ENCODE data around the gene NR2C2AP. TPM values are rescaled to one million over a fixed set of nuclear protein-coding genes. Genes with fewer than 3 reads are reported as not detected.
"Not testable (repeated sequence)": the region's sequence is repeated elsewhere in the genome, so short reads cannot be mapped to it uniquely, and the experiment has no call there.

NR2C2AP gene
- polyA plus RNA-seq, 1 experiment: 12.1 TPM

GRCh38 chr19:19223636-19224035 is 20.4 kb upstream of the NR2C2AP start:
- no peaks in the 10 kb centered on the region for H3K36me3 ChIP-seq (ENCODE audit: control insufficient read depth, insufficient read depth, low read length)
- CTCF ChIA-PET: interaction anchor here (0.9 to 2.6 kb wide), 3 partner anchors 10 to 18 kb away, joined by 3 to 14 read pairs (median 3); no protein-coding TSS in a partner anchor
- no peak overlapping the region for H3K4me3 ChIP-seq (ENCODE audit: low read depth, low read length)
- no peak for TF ChIP-seq CTCF (IDR thresholded peaks at IDR 0.05; ENCODE audit: insufficient read depth, low read depth, low read length)
- POLR2A ChIA-PET: no interaction called here
- H3K27me3 ChIP-seq (ENCODE audit: control insufficient read depth, insufficient read depth, low read length): peaks cover 7% of the 10 kb centered on the region
- DNase-seq (ENCODE audit: low read depth): no peak

GRCh38 chr19:19223060-19223459 is 19.8 kb upstream of the NR2C2AP start:
- TF ChIP-seq CTCF (IDR thresholded peaks at IDR 0.05; ENCODE audit: insufficient read depth, low read depth, low read length): no peak
- H3K27me3 ChIP-seq (ENCODE audit: control insufficient read depth, insufficient read depth, low read length): peaks cover 5% of the 10 kb centered on the region
- DNase-seq (ENCODE audit: low read depth): no peak
- ChIA-PET POLR2A (no interaction called here), CTCF (no interaction called here)
- H3K4me3 ChIP-seq (ENCODE audit: low read depth, low read length): no peak overlapping the region
- no peaks in the 10 kb centered on the region for H3K36me3 ChIP-seq (ENCODE audit: control insufficient read depth, insufficient read depth, low read length)

GRCh38 chr19:19221000-19221399 is 17.8 kb upstream of the NR2C2AP start:
- POLR2A ChIA-PET; H3K4me3 ChIP-seq (ENCODE audit: low read depth, low read length); DNase-seq (ENCODE audit: low read depth); H3K36me3 ChIP-seq (ENCODE audit: control insufficient read depth, insufficient read depth, low read length); H3K27me3 ChIP-seq (ENCODE audit: control insufficient read depth, insufficient read depth, low read length); CTCF ChIA-PET: not testable (repeated sequence)

GRCh38 chr19:19218911-19219310 is 15.7 kb upstream of the NR2C2AP start:
- no peak for DNase-seq (ENCODE audit: low read depth)
- H3K27me3 ChIP-seq (ENCODE audit: control insufficient read depth, insufficient read depth, low read length): peaks cover 1% of the 10 kb centered on the region
- H3K36me3 ChIP-seq (ENCODE audit: control insufficient read depth, insufficient read depth, low read length): no peaks in the 10 kb centered on the region
- H3K4me3 ChIP-seq (ENCODE audit: low read depth, low read length): no peak overlapping the region
- CTCF ChIA-PET: no interaction called here
- TF ChIP-seq CTCF (IDR thresholded peaks at IDR 0.05; ENCODE audit: insufficient read depth, low read depth, low read length): no peak
- POLR2A ChIA-PET: no interaction called here

- peaks cover 7% of the 10 kb centered on the region for H3K27me3 ChIP-seq (ENCODE audit: control insufficient read depth, insufficient read depth, low read length)
- H3K36me3 ChIP-seq (ENCODE audit: control insufficient read depth, insufficient read depth, low read length): no peaks in the 10 kb centered on the region
- DNase-seq (ENCODE audit: low read depth): no peak
- ChIA-PET CTCF (no interaction called here), POLR2A (no interaction called here)
- TF ChIP-seq CTCF (IDR thresholded peaks at IDR 0.05; ENCODE audit: insufficient read depth, low read depth, low read length): no peak
- no peak overlapping the region for H3K4me3 ChIP-seq (ENCODE audit: low read depth, low read length)
Observed at GRCh38 chr19:19217099-19217498, 13.9 kb upstream of the NR2C2AP start.

GRCh38 chr19:19215792-19216191 is 12.6 kb upstream of the NR2C2AP start:
- no peak for DNase-seq (ENCODE audit: low read depth)
- CTCF ChIA-PET: interaction anchor here (1.6 to 2.9 kb wide), 2 partner anchors 9 to 16 kb away, joined by 3 to 12 read pairs; no protein-coding TSS in a partner anchor

More at GRCh38 chr19:19215792-19216191, 12.6 kb upstream of the NR2C2AP start:
- peaks cover 12% of the 10 kb centered on the region for H3K27me3 ChIP-seq (ENCODE audit: control insufficient read depth, insufficient read depth, low read length)
- no peaks in the 10 kb centered on the region for H3K36me3 ChIP-seq (ENCODE audit: control insufficient read depth, insufficient read depth, low read length)
- POLR2A ChIA-PET: no interaction called here
- no peak overlapping the region for H3K4me3 ChIP-seq (ENCODE audit: low read depth, low read length)
- no peak for TF ChIP-seq CTCF (IDR thresholded peaks at IDR 0.05; ENCODE audit: insufficient read depth, low read depth, low read length)

All from BJ (cell line).